ENCODE measurements around the gene AGXT2.
A peak's percentile ranks its signal among the peaks of the same experiment; 100 is the strongest.

The AGXT2 gene

DNA sequence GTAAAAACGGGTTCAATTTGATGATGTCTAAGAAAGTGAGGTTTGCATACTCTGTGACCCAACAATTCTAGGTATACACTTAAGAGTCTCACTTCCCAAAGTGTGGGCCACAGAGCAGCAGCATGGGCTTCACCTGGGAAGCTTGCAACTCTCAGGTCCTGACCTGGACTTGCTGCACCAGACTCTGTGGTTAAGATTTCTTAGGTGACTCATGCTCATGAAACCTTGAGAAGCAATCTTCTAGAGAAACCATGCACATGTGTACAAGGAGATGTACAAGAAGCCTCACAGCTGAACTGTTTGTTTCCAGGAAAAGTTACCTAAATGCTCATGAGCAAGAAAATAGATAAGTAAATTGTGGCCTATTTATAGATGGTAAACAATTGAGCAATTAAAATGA lies 88.4 kb downstream of the AGXT2 start:
- Histone ChIP-seq H3K4me3 (ENCODE audit: low read depth, low read length) (no peak overlapping the region), H3K36me3 (replicated peaks) (peaks cover 3% of the 10 kb centered on the region), H3K27me3 (replicated peaks) (no peaks in the 10 kb centered on the region), H3K27ac (no peak overlapping the region)
- TF ChIP-seq, protein P1, sequence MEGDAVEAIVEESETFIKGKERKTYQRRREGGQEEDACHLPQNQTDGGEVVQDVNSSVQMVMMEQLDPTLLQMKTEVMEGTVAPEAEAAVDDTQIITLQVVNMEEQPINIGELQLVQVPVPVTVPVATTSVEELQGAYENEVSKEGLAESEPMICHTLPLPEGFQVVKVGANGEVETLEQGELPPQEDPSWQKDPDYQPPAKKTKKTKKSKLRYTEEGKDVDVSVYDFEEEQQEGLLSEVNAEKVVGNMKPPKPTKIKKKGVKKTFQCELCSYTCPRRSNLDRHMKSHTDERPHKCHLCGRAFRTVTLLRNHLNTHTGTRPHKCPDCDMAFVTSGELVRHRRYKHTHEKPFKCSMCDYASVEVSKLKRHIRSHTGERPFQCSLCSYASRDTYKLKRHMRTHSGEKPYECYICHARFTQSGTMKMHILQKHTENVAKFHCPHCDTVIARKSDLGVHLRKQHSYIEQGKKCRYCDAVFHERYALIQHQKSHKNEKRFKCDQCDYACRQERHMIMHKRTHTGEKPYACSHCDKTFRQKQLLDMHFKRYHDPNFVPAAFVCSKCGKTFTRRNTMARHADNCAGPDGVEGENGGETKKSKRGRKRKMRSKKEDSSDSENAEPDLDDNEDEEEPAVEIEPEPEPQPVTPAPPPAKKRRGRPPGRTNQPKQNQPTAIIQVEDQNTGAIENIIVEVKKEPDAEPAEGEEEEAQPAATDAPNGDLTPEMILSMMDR (IDR thresholded peaks at IDR 0.05; ENCODE audit: low read depth, low read length, missing control alignments) = no peak
- in situ Hi-C loops (cut with HindIII; ENCODE audit: low pct_ligation_motif_present, low sequenced_read_pairs) = no loop called here
- DNase-seq = peak; percentile 42

DNA sequence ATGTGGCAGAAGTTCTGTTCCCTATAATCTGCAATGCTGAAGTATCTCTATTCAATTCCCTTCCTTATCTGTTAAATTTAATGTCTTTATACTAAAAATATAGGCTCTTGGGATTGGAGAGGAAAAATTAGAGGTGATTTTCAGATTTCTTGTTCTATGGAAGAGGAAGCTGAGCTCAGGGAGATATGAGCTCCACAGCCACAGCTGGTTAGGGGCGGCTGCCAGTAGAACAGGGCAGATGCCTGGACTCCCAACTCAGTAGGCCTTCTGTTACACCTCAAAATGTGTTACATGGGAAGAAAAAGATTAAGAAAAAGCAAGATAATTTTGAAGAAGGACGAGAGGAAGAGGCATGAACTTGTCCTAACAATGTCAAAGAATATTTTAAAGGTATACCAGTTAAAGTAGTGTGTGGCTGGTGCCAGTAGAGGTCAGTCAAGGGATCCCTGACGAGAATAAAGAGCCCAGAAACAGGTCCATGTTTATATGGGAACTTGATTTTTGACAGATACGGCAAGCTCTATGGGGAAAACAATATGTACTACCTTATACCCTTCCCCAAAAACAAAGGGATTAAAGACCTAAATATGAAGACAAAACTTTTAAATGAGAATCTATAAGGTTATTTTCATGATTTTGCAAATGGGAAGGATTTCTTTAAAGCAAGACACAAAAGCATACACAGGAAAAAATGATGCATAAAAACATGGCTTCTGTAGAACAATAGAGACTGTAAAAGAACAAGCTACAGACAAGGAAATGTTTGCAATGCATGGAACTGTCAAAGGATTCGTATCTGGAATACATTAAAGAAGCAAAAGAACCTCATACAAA lies 89.7 kb downstream of the AGXT2 start:
- in situ Hi-C loops (cut with HindIII; ENCODE audit: low pct_ligation_motif_present, low sequenced_read_pairs) = no loop called here

DNA sequence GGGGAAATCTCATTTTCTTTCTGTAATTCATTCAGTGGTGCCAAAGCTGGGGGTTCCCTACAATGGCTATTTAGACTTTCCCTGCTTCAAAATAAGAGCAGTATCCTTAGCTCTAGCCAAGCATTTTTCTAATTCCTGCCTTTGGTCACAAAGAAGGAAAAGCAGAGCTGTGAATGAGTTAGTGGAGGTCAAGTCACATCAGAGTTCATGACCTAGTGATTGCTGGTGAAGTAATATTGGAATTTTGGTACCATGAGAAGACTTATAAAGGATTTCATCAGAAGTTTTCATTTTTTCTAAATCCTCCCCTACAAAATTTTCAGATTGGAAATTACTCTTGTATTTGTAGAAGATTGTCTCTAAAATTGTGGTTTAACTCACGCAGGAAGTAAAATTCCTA lies 90.4 kb downstream of the AGXT2 start:
- Histone ChIP-seq H3K27ac (no peak overlapping the region), H3K27me3 (replicated peaks) (no peaks in the 10 kb centered on the region), H3K4me3 (ENCODE audit: low read depth, low read length) (no peak overlapping the region), H3K36me3 (replicated peaks) (peaks cover 8% of the 10 kb centered on the region)
- no peak for DNase-seq
- in situ Hi-C loops (cut with HindIII; ENCODE audit: low pct_ligation_motif_present, low sequenced_read_pairs) = no loop called here
- TF ChIP-seq, protein P1 (IDR thresholded peaks at IDR 0.05; ENCODE audit: low read depth, low read length, missing control alignments) = no peak

More for the DNA sequence above, 89.7 kb downstream of the AGXT2 start:
- DNase-seq = peak; percentile 36
- peaks cover 8% of the 10 kb centered on the region for H3K36me3 ChIP-seq (replicated peaks)
- no peak overlapping the region for H3K27ac ChIP-seq
- TF ChIP-seq, protein P1 (IDR thresholded peaks at IDR 0.05; ENCODE audit: low read depth, low read length, missing control alignments) = peak; percentile 78
- H3K27me3 ChIP-seq (replicated peaks) = no peaks in the 10 kb centered on the region
- H3K4me3 ChIP-seq (ENCODE audit: low read depth, low read length) = no peak overlapping the region
